Measurements from ENCODE around the gene ZNF750.

ZNF750 gene

DNA sequence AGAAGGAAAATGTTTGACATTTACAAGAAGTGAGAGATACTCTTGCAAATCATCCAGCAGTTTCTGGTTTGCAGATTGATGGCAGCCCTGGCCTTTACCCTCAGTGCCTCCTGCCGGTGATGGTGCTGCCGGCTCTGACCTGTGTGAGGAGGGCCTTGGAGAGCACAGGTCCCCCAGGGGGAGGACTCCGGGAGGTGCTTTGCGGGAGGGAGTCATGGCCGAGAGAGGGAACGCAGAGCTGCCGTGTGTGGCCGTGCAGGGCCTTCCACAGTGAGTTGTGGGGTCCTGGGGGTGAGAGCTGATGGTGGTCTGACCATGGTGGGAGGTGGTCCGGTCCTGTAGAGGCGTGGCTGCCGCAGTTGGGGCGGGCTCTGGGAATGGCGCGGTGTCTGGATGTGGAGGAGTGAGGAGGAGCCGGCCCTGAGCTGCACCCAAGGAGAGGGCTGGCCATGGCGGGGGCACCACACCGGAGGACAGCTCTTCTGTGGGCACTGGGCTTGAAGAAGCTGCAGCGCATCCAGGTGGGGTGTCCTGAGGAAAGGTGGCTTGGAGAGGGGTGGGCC, 28.0 kb upstream of the ZNF750 start:
- TF ChIP-seq GATA3 (IDR thresholded peaks at IDR 0.05; ENCODE audit: low read depth, low read length) (no peak), GATA2 (IDR thresholded peaks at IDR 0.05; ENCODE audit: low read depth, low read length) (no peak)

DNA sequence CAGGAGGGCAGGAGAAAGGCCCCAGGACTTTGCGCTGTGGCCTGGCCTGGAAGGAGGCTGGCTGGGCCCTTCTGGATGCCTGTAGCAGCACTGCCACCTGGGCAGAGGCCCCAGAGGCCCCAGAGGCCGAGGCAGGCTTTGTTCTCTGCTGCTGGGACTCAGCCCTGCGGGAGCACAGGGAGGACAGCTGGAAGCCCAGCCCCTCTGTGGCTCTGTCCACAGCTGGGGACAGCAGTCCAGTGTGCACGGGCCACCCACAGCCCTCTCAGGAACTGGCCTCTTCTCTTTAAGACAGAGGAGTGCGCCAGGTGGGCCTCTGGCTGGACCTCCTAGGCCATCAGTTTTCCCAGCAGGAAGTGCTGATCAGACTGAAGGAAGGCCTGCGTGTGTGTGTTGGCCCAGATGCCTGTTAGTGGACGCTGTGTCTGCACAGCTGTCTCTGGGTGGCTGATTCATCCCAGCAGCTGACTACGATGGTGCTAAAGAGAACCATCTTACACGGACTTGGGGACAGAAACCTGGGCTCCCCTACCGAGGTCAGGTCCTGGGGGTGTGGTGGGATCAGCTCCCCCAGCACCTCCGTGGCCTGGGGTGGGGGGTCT, 26.9 kb upstream of the ZNF750 start:
- TF ChIP-seq GATA3 (IDR thresholded peaks at IDR 0.05; ENCODE audit: low read depth, low read length) (no peak), GATA2 (IDR thresholded peaks at IDR 0.05; ENCODE audit: low read depth, low read length) (no peak)

DNA sequence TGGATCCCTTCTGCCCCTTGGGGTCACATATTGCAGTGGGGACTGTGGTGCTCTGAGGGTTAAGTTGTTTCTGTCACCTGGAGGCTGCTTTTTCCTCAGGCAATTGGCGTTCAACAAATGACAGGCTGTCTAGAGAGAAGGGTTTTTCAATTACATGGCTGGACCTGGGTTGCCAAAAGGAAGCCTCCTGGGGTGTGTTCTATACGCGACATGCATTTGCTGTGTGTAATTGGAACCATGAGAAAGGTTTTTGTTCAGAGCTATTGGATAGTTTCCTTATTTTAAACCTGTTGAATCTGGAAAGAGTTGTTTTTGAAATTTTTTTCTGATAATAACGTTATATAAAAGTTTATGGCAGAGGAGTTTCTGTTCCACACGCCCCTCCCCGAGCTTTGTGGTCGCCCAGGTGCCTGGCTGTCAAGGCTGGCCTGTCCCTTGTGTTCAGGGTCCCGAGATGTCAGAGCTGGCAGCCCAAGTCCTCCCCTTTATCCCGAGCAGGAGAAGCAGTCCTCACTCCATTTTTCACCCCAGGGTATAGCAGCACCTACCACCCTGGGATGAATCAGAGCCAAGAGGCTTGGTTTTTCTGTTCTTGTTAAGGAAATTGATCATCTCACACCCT, 26.1 kb upstream of the ZNF750 start:
- no peak for TF ChIP-seq GATA3 (IDR thresholded peaks at IDR 0.05; ENCODE audit: low read depth, low read length)
- no peak for TF ChIP-seq GATA2 (IDR thresholded peaks at IDR 0.05; ENCODE audit: low read depth, low read length)

GRCh38 chr17:82865274-82865673, 25.5 kb upstream of the ZNF750 start:
- no peak for TF ChIP-seq GATA2 (IDR thresholded peaks at IDR 0.05; ENCODE audit: low read depth, low read length)
- no peak for TF ChIP-seq GATA3 (IDR thresholded peaks at IDR 0.05; ENCODE audit: low read depth, low read length)

DNA sequence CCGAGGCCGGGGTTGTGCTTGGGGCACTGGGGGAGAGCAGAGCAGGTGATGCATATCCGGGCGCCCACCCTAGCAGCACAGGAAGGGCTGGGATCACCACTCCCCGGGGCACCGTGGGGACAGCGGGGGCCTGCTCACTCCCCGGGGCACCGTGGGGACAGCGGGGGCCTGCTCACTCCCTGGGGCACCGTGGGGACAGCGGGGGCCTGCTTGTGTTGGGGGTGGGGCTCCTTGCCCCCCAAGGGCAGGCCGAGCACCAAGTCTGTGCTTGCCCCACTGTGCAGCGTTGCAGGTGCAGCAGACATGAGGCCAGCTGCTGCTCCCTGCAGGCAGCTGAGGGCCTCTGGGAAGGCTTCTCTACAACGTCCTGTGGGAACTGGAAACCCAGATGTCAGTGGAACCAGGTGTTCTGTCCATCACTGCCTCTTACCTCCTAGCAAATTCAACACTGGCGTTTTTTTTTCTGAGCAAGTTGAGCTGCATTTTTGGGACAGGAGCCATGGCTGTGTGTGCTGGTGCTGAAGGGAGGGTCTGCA, 25.0 kb upstream of the ZNF750 start:
- TF ChIP-seq GATA3 (IDR thresholded peaks at IDR 0.05; ENCODE audit: low read depth, low read length) (no peak), GATA2 (IDR thresholded peaks at IDR 0.05; ENCODE audit: low read depth, low read length) (no peak)

- TF ChIP-seq GATA2 (IDR thresholded peaks at IDR 0.05; ENCODE audit: low read depth, low read length) (no peak), GATA3 (IDR thresholded peaks at IDR 0.05; ENCODE audit: low read depth, low read length) (no peak)
Measured at GRCh38 chr17:82863941-82864712, 24.3 kb upstream of the ZNF750 start.

DNA sequence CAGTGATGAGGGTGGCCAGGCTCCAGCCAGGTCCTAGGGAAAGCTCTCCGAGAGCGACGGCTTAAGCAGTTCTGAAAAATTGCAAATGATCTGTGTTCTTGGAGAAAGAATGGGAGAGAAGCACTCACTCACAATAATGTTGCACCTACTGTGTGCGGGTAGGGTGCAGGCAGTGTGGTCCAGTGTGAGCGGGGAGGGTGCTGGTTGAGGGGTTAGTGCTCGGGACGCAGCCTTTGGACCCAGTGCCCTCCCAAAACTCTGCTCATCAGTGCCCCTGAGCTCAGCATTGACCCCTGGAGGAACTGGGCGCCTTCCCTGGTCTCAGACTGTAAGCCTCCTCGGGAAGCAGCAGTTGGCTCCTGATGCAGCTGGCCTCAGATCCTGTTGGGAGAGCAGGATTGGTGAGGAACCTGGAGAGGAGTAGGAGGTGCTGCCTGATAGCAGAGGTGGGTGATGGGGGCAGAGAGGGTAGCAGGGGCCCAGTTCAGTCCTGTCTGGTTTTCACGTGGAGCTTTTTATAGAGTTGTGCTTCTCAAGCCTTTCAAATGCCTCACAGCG, 23.6 kb upstream of the ZNF750 start:
- TF ChIP-seq GATA3 (IDR thresholded peaks at IDR 0.05; ENCODE audit: low read depth, low read length) (no peak), GATA2 (IDR thresholded peaks at IDR 0.05; ENCODE audit: low read depth, low read length) (no peak)

DNA sequence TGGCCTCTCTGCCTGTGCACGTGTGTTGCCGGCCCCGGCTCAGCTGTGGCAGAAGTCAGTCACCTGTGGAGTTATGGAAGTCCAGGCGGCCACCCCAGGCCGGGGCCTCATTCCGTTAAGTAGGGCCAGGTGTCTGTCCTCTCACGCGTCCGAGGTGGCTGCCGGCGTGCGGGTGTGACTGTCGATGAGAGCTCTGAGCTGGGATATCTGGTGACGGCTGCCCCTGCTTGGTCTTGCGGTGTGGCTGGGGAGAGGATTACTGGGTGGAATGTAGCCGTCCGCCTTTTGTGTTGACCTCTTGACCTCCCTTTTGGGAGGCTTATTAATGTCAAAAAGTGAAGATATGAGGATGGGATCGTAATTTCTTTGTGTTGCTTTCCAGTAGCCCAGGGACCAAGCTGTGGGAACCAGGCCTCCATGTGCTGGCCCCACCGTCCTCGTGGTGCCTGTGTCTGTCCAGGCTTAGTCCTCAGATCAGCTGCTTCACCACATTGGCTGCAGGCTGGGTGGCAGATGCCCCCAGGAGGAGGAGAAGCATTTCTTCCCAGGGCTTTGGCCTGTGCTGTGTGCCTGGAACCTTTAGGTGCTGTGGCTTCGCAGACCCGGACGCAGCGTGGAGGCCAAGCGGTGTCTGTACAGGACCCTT, 23.0 kb upstream of the ZNF750 start:
- no peak for TF ChIP-seq GATA3 (IDR thresholded peaks at IDR 0.05; ENCODE audit: low read depth, low read length)
- no peak for TF ChIP-seq GATA2 (IDR thresholded peaks at IDR 0.05; ENCODE audit: low read depth, low read length)

- no peak for TF ChIP-seq GATA2 (IDR thresholded peaks at IDR 0.05; ENCODE audit: low read depth, low read length)
- no peak for TF ChIP-seq GATA3 (IDR thresholded peaks at IDR 0.05; ENCODE audit: low read depth, low read length)
Measured at GRCh38 chr17:82862191-82862590, 22.4 kb upstream of the ZNF750 start.

DNA sequence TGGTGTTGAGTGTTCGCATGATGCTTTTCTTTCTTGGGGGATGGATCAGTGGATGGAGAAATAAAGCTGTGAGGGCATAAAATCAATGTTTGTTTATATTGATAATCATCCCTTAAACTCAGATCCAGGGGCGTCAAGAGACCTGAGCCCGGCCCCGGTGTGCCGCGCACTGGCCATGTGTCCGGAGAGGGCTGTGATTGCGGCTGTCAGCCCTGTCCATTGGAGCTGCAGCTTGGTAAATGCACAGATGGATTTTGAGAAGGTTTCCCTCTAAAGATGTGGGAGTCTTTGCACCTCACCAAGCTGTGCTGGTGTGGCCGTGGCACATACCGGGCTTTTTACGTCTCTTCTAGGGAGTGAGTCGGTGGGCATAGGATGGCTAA, 21.6 kb upstream of the ZNF750 start:
- TF ChIP-seq GATA2 (IDR thresholded peaks at IDR 0.05; ENCODE audit: low read depth, low read length) = no peak
- no peak for TF ChIP-seq GATA3 (IDR thresholded peaks at IDR 0.05; ENCODE audit: low read depth, low read length)

DNA sequence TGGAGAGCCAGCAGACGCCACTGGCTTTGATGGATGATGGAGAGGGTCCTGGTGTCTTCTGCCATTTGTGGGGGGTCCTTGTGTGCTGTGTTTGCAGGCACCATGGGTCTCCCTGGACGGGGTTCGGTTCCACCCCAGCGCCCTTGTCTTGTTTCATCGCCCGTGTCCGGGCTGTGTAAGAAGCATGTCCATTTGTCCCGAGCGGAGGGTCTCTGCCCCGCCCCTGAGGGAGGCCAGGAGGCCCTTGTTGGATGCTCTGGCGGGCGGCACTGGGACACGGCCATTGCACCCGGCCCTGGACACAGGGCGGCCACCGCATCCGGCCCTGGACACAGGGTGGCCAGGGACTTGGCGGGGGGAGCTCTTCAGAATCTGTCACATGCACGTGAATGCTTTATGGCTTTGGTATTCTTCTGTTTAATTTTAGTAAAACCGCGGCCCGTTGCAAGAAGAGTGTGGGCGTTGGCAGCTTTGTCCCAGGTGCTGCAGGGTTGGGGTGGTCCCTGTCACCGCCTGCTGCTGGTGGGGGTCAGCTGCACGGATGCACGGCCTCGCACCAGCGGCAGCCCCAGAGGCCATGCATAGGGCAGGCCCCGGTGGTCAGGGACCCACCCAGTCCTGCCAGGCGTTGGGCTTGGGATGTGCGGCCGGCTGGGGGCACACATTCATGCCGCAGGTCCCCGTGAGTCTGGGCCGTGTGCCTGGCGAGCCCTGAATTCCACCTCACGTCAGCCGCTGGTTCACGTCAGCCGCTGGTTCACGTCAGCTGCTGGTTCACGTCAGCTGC, 21.0 kb upstream of the ZNF750 start:
- TF ChIP-seq GATA2 (IDR thresholded peaks at IDR 0.05; ENCODE audit: low read depth, low read length) (no peak), GATA3 (IDR thresholded peaks at IDR 0.05; ENCODE audit: low read depth, low read length) (no peak)

DNA sequence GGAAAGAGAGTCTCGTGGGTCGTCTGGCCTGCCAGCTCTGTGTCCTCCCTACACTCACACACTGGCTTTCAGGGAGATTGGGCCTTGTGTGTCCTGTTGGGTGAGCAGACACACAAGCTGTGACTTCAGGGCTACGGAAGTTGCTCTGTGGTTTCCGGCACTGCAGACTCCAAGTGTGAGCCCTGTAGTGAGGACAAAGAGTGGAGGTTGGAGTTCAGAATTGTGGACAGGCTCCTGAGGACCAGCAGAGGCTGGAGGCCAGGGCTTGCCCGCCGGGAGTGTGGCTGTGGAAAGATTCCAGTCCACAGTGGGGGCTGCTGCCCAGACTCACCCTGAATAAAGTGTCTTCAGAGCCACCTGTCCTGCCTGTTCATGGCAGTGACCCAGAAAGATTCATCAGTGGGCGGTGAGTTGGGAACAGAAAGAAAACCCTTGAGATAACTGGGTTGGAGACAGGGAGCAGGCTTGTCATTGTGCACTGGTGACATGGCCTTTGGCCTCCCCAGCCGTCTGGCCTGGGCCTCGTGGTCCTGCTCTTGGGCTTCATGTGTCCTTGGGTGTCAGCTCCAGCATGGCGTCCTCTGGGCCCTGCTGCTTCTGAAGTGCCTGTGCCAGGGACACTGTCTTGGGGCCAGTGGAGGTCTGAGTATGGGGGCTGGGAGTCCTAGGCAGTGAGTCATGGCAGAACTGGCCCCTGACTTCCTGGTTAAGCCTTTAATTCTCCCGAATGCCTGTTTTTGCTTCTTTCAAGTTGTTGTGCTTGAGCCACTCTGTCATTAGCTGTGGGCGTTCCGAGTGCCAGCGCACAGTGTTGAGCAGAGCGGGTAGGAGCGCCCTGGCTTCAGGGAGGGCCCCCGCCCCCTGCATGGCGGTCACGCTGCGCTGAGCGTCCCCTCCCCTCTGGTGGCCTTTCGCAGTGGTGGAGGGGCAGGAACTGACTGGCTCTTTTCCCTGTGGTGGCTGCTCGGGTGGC, 19.9 kb upstream of the ZNF750 start:
- TF ChIP-seq GATA2 (IDR thresholded peaks at IDR 0.05; ENCODE audit: low read depth, low read length) = no peak
- no peak for TF ChIP-seq GATA3 (IDR thresholded peaks at IDR 0.05; ENCODE audit: low read depth, low read length)

All from SH-SY5Y (cell line).